Erythroblast (primary cell): ENCODE results near the gene KIAA0586.
"Not testable (repeated sequence)": the region's sequence is repeated elsewhere in the genome, so short reads cannot be mapped to it uniquely, and the experiment has no call there.

ENCODE experiments used
- DNase-seq, 2 experiments: peaks; one replicate each; lab custom pipeline; 2025; lab: John Stamatoyannopoulos, UW
- GATA1 ChIP-seq: IDR thresholded peaks from 2 replicates; pipeline ENCODE4 v1.6.1; 2011; ENCODE audit warnings: low read depth, mild to moderate bottlenecking, control low read depth, low read length, moderate library complexity
- POLR2A ChIP-seq: IDR thresholded peaks from 2 replicates; pipeline ENCODE4 v1.6.1; 2011; ENCODE audit warnings: mild to moderate bottlenecking, low read length

KIAA0586 gene

GRCh38 chr14:58572863-58573262 is 145.3 kb downstream of the KIAA0586 start:
- no peak for TF ChIP-seq GATA1
- no peak for TF ChIP-seq POLR2A
- DNase-seq = no peak

GRCh38 chr14:58574623-58575022 is 147.1 kb downstream of the KIAA0586 start:
- TF ChIP-seq POLR2A = no peak
- TF ChIP-seq GATA1 = no peak
- no peak for DNase-seq

DNA sequence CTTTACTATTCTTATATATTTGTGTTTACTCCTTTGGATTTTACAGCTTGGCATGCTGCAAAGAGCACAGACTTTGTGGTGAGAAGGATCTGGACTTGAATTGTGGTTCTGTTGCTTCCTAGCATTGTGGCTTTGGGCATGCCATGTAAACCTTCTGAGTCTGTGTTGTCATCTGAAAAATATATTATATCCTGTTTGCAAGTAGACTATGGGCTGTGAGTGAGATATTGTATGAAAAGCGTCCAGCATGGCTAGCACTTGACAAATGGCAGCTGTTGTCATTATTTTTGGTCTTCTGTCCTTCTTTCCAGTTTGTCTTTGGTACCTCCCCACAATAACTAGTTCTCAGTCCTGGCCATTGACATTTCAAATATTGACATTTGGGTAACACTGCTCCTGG is 148.4 kb downstream of the KIAA0586 start:
- no peak for DNase-seq
- no peak for TF ChIP-seq POLR2A
- TF ChIP-seq GATA1 = no peak

GRCh38 chr14:58580035-58580434 is 152.5 kb downstream of the KIAA0586 start:
- DNase-seq = not testable (repeated sequence)

- DNase-seq = not testable (repeated sequence)
Measured at GRCh38 chr14:58581389-58581788, 153.9 kb downstream of the KIAA0586 start.

DNA sequence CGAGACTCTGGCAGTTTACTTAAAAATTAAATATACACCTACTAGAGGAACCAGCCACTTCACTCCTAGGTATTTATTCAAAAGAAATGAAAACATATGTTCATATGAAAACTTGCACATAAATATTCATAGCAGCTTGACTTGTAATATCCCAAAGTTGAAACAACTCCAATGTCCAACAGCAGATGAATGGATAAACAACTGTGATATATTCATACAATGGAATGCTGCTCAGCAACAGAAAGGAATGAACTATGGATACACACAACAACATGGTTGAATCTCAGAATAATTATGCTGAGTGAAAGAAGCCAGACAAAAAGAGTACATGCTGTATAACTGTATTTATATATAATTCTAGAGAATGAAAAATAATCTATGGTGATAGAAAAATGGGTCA is 156.9 kb downstream of the KIAA0586 start:
- no peak for DNase-seq
- TF ChIP-seq GATA1 (no peak), POLR2A (no peak)

DNA sequence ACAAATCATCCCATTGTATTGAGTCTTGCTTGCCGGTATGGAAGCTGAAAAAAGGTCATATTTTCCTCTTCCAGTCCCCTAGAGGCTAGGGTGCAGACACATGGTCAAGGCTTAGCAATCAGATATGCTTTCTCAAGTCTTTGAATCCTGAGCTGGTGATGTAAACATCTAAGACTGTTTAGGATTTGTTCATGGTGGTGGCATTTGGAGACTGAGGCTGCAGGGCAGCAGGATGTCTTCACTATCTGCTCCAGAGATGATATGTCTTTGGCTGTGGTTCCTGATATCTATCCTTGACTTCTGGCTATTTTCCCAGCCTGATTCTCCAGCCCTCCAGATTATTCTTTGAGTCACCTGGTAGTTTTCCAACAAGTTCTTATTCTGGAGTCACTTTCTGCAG is 159.8 kb downstream of the KIAA0586 start:
- no peak for DNase-seq
- TF ChIP-seq GATA1 = no peak
- no peak for TF ChIP-seq POLR2A

- not testable (repeated sequence) for DNase-seq
Measured at GRCh38 chr14:58588321-58588720, 160.8 kb downstream of the KIAA0586 start.

GRCh38 chr14:58593977-58594376 is 166.5 kb downstream of the KIAA0586 start:
- DNase-seq = no peak
- TF ChIP-seq POLR2A (no peak), GATA1 (no peak)

DNA sequence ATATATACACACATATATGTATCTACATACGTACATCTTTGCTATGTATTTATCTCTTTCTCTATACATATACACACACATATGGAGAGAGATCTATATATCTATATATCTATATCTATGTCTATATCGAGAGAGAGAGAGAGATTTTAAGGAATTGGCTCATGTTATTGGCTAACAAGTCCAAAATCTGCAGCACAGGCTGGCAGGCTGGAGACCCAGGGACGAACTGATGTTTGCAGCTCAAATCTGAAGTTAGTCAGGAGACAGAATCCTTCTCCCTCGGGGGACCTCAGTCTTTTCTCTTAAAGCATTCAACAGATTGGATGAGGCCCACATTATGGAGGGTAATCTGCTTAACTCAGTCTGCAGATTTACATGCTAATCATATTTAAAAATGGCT is 169.5 kb downstream of the KIAA0586 start:
- DNase-seq = no peak
- no peak for TF ChIP-seq POLR2A
- no peak for TF ChIP-seq GATA1

DNA sequence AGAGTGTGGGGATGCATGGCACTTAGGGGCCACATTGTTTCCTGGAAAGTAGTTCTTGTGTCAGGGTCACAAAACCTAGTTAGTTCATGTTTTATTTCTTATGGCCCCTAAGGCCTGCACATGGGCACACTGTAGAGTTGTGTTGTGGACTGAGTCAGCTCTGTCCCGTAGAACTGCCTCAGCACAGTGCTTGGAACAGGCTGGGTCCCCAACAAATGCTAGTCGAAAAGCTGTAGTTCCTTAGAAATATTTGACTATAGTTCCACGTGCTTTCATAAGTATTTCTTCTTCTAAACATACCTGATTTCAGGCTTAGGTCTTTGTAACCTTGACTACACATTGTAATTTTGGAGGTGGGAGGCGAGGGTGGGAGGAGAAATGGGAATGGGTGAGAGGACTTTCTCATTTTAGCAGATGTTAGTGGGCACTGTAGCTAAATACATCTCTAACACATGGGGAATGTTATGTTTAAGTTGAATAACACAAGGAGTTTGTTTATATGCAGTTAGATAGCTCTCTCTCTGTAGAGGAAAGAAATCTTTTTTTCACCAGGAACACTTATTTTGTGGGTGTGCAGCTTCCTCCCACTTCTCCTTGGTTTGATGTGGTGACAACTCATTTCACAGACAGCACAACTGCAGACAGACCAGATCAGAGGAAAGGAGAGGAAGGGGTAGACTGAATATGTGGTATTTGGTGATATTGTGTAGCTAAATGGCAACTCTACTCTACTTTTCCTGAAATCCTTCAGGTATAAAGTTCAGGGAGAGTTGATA is 170.7 kb downstream of the KIAA0586 start:
- no peak for DNase-seq
- TF ChIP-seq GATA1 (no peak), POLR2A (no peak)

DNA sequence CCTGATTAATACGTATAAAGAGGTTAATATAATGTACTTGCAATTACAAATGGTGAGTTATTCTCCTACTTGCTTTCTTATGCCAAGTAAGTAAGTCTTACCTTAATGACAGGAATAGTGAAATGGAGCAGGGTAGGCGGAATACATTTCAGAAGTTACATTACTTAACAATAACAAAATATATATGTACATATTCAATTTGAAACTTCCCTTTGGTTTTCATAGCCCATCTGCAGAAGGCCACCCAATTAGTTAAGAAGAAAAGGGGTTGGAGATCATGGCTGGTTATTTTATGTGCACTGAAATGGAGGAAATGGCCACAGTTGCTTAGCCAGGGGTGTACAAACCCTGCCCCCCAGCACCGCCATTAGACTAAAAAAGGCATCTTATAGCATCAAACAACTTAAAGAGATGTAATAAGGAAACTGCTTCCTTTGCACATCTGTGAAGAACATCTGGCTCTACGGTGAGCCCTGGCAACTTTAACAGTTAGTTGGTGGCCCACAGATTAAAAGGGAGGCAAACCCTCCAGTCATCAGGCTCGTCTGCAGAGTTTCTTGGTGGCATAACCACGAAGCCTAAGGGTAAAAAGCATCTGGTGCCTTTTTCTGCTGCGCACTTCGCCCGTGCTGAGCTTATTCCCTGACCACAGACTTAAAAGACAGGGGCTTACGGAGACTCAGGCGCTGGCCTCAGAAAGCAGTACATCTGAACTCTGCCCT is 171.4 kb downstream of the KIAA0586 start:
- DNase-seq = no peak
- TF ChIP-seq GATA1 (no peak), POLR2A (no peak)

DNA sequence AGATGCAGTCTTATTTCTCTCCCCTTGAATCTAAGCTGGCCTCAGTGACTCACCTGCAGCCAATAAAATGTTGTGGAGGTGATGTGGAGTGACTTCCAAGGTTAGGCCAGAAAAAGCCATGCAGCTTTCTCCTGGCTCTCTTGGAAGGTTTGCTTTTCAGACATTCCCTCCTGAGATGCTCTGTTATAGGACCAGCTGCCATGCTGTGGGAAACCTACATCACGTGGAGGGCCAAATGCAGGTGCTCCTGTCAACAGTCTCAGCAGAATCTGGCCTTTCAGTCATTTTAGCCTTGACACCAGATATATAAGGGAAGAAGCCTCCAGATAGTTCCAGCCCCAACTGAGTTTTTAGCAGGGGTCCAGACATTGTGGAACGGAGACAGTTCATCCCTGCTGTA is 172.2 kb downstream of the KIAA0586 start:
- no peak for DNase-seq
- no peak for TF ChIP-seq GATA1
- TF ChIP-seq POLR2A = no peak
